ENCODE measurements around the gene IL36A. TPM values are rescaled to one million over a fixed set of nuclear protein-coding genes. Genes with fewer than 3 reads are reported as not detected.

Gene IL36A
- total RNA-seq, 1 donor: not detected

DNA sequence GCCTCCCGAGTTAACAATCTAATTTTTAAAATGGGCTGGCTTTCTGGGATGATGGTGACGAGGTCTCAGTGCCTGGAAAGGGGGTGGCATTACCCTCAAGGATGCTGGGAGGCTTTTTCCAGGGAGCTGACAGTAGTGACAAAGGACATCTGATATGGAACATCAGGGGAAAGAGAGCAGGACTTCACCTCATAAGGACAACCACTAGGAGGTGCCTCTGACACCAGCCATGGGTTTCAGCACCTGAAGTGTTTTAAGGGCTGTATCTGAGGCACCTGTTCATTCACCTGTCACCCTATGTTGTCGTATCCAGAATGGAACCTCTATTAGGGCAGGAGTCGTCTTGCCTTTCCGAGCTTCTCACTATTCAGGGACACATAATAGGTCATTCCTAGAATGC lies 36.6 kb downstream of the IL36A start:
- Histone ChIP-seq H3K36me3 (ENCODE audit: insufficient read depth, low read length) (no peaks in the 10 kb centered on the region), H3K4me3 (ENCODE audit: insufficient read depth, low read length) (no peak overlapping the region), H3K79me2 (ENCODE audit: insufficient read depth, low read length) (no peaks in the 10 kb centered on the region), H4K20me1 (ENCODE audit: insufficient read depth, low read length) (no peaks in the 10 kb centered on the region), H3K27ac (ENCODE audit: low read depth, low read length) (no peak overlapping the region), H2AFZ (ENCODE audit: low read length) (no peak overlapping the region), H3K4me1 (ENCODE audit: insufficient read depth, low read length) (no peaks in the 10 kb centered on the region), H3K4me2 (ENCODE audit: insufficient read depth, low read length) (no peak overlapping the region), H3K27me3 (ENCODE audit: insufficient read depth, low read length) (peaks cover 54% of the 10 kb centered on the region), H3K9me3 (ENCODE audit: low read depth, low read length) (no peaks in the 10 kb centered on the region)
- DNase-seq (ENCODE audit: insufficient read length, low spot score, missing footprints): no peak
- TF ChIP-seq, protein P1, sequence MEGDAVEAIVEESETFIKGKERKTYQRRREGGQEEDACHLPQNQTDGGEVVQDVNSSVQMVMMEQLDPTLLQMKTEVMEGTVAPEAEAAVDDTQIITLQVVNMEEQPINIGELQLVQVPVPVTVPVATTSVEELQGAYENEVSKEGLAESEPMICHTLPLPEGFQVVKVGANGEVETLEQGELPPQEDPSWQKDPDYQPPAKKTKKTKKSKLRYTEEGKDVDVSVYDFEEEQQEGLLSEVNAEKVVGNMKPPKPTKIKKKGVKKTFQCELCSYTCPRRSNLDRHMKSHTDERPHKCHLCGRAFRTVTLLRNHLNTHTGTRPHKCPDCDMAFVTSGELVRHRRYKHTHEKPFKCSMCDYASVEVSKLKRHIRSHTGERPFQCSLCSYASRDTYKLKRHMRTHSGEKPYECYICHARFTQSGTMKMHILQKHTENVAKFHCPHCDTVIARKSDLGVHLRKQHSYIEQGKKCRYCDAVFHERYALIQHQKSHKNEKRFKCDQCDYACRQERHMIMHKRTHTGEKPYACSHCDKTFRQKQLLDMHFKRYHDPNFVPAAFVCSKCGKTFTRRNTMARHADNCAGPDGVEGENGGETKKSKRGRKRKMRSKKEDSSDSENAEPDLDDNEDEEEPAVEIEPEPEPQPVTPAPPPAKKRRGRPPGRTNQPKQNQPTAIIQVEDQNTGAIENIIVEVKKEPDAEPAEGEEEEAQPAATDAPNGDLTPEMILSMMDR (IDR thresholded peaks at IDR 0.05; ENCODE audit: extremely low read depth, low read depth, low read length): no peak

DNA sequence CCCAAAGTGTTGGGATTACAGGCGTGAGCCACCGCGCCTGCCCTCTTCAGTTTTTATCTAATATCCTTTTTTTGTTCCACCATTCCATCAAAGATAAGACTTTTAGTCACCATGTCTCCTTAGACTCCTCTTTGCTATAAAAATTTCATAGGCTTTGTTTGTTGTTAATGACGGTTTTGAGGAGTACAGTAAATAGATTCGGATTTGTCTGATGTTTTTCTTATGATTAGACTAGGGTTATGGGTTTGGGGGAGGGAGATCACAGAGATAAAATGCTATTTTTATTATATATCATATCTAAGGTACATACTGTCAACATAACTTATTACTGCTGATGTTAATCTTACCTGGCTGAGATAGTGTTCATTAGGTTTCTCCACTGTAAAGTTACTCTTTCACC lies 41.2 kb downstream of the IL36A start:
- Histone ChIP-seq H3K79me2 (ENCODE audit: insufficient read depth, low read length) (no peaks in the 10 kb centered on the region), H3K27ac (ENCODE audit: low read depth, low read length) (no peak overlapping the region), H3K9me3 (ENCODE audit: low read depth, low read length) (no peaks in the 10 kb centered on the region), H3K27me3 (ENCODE audit: insufficient read depth, low read length) (peaks cover 42% of the 10 kb centered on the region), H3K4me1 (ENCODE audit: insufficient read depth, low read length) (no peaks in the 10 kb centered on the region), H2AFZ (ENCODE audit: low read length) (no peak overlapping the region), H4K20me1 (ENCODE audit: insufficient read depth, low read length) (no peaks in the 10 kb centered on the region), H3K4me2 (ENCODE audit: insufficient read depth, low read length) (no peak overlapping the region), H3K36me3 (ENCODE audit: insufficient read depth, low read length) (no peaks in the 10 kb centered on the region), H3K4me3 (ENCODE audit: insufficient read depth, low read length) (no peak overlapping the region)
- TF ChIP-seq, protein P1 (IDR thresholded peaks at IDR 0.05; ENCODE audit: extremely low read depth, low read depth, low read length): no peak
- DNase-seq (ENCODE audit: insufficient read length, low spot score, missing footprints): no peak

DNA sequence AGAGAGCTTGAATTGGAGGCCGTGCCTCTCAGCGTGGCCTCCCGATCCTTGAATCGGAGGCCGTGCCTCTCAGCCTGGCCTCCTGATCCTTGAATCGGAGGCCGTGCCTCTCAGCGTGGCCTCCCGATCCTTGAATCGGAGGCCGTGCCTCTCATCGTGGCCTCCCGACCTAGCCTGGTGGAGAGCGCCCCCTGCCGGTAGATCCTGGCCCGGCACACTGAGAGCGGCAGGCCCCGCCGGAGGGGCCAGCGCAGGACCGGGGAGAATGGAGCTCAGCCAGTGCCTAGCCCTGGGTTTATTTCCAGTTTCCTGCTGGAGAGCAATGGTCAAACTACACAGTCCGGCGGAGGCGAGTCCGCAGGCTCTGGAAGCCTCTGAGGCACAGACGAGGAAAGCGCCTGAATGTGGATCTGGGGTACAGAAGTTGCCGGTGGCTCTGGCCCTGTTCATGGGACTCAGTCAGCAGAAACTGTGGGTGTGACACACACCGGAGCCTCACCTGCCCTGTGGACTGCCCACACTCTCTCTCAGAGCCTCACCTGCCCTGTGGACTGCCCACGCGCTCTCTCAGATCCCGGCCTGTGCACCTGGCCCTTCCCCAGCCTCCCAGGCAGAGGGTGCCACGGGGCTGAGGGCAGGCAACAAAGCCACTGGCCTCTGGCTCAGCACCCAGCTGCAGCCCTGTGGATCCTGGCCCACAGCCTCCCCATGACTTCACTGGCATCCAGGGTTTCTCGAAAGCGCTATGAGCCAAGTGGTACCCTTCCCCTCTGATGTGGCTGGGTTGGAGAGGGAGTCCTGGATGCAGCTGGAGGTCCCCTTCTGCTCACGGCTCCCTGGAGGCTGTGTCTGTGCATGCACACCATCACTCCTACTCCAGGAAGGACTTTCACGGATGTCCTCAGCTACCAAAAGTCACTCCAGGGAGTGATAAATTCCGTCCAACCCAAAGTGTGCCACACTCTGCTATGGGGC lies 45.9 kb downstream of the IL36A start:
- Histone ChIP-seq H3K4me2 (ENCODE audit: insufficient read depth, low read length) (no peak overlapping the region), H3K4me3 (ENCODE audit: insufficient read depth, low read length) (no peak overlapping the region), H3K9me3 (ENCODE audit: low read depth, low read length) (peaks cover 2% of the 10 kb centered on the region), H2AFZ (ENCODE audit: low read length) (no peak overlapping the region), H3K27me3 (ENCODE audit: insufficient read depth, low read length) (peaks cover 19% of the 10 kb centered on the region), H3K4me1 (ENCODE audit: insufficient read depth, low read length) (no peaks in the 10 kb centered on the region), H3K79me2 (ENCODE audit: insufficient read depth, low read length) (no peaks in the 10 kb centered on the region), H3K27ac (ENCODE audit: low read depth, low read length) (no peak overlapping the region), H3K36me3 (ENCODE audit: insufficient read depth, low read length) (no peaks in the 10 kb centered on the region), H4K20me1 (ENCODE audit: insufficient read depth, low read length) (no peaks in the 10 kb centered on the region)
- no peak for DNase-seq (ENCODE audit: insufficient read length, low spot score, missing footprints)
- TF ChIP-seq, protein P1 (IDR thresholded peaks at IDR 0.05; ENCODE audit: extremely low read depth, low read depth, low read length): no peak

DNA sequence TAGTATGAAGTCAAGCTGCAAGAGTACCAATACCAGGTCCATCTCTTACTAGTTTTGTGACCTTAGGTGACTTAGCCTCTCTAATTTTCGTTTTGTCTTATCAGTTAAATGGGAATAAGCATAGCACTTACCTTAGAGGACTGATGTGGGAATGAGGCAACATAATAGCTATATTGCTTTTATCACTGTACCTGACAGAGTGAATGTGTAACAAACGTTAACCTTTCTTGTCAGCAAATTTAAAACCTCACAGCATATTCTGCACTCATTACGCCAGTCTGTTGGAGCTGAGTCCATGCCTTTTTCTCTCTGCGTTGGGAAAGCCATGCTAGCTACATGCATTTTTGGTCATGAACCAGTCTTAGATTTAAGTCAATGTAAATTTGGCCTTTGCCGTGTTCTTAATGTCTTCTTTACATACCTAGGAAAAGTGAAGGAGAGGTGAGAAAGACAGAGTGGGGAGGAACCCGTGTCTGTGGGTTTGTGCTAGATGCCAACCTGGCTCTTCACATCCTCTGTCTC lies 47.2 kb downstream of the IL36A start, which contains the start of gene IL36B:
IL36B (minus strand) TSS at position 472 of the 522 bp plus-strand sequence.
- no peak within 1 kb of the TSS for H3K4me3 ChIP-seq (ENCODE audit: insufficient read depth, low read length)
- no peak within 1 kb of the TSS for H3K4me2 ChIP-seq (ENCODE audit: insufficient read depth, low read length)
- H3K36me3 ChIP-seq (ENCODE audit: insufficient read depth, low read length): no peaks in the 10 kb centered on the region
- peaks cover 9% of the 10 kb centered on the region for H3K27me3 ChIP-seq (ENCODE audit: insufficient read depth, low read length)
- no peaks in the 10 kb centered on the region for H4K20me1 ChIP-seq (ENCODE audit: insufficient read depth, low read length)
- TF ChIP-seq, protein P1 (IDR thresholded peaks at IDR 0.05; ENCODE audit: extremely low read depth, low read depth, low read length): no peak
- no peaks in the 10 kb centered on the region for H3K79me2 ChIP-seq (ENCODE audit: insufficient read depth, low read length)
- no peak within 1 kb of the TSS for H3K27ac ChIP-seq (ENCODE audit: low read depth, low read length)
- no peaks in the 10 kb centered on the region for H3K4me1 ChIP-seq (ENCODE audit: insufficient read depth, low read length)
- H3K9me3 ChIP-seq (ENCODE audit: low read depth, low read length): peaks cover 2% of the 10 kb centered on the region
- DNase-seq (ENCODE audit: insufficient read length, low spot score, missing footprints): no peak
- H2AFZ ChIP-seq (ENCODE audit: low read length): no peak within 1 kb of the TSS

All from osteoblast (primary cell).